ENCODE results near the gene DDX10. TPM values are rescaled to one million over a fixed set of nuclear protein-coding genes. Genes with fewer than 3 reads are reported as not detected.

DDX10 gene
- total RNA-seq, 4 donors from 2014 or later, result 8.8 to 27.7 (median 14.6) TPM

GRCh38 chr11:108826136-108826535, 161.3 kb downstream of the DDX10 start:
- no peak for TF ChIP-seq CTCF (IDR thresholded peaks at IDR 0.05; ENCODE audit: low read depth)

GRCh38 chr11:108835624-108836023, 170.8 kb downstream of the DDX10 start:
- no peak for TF ChIP-seq CTCF (IDR thresholded peaks at IDR 0.05; ENCODE audit: low read depth)

- TF ChIP-seq CTCF (IDR thresholded peaks at IDR 0.05; ENCODE audit: low read depth), result no peak
These were observed 171.7 kb downstream of the DDX10 start for GRCh38 chr11:108836541-108836940.

- no peak for TF ChIP-seq CTCF (IDR thresholded peaks at IDR 0.05; ENCODE audit: low read depth)
These were observed 173.4 kb downstream of the DDX10 start for GRCh38 chr11:108838102-108838791.

GRCh38 chr11:108838792-108839105, 173.9 kb downstream of the DDX10 start:
- TF ChIP-seq CTCF (IDR thresholded peaks at IDR 0.05; ENCODE audit: low read depth), result no peak

GRCh38 chr11:108846009-108846408, 181.1 kb downstream of the DDX10 start:
- TF ChIP-seq CTCF (IDR thresholded peaks at IDR 0.05; ENCODE audit: low read depth), result no peak

- TF ChIP-seq CTCF (IDR thresholded peaks at IDR 0.05; ENCODE audit: low read depth), result no peak
These were observed 182.6 kb downstream of the DDX10 start for GRCh38 chr11:108847298-108847990.
